ENCODE results near the gene LTB4R2. TPM values are rescaled to one million over a fixed set of nuclear protein-coding genes. Genes with fewer than 3 reads are reported as not detected.

The LTB4R2 gene
- total RNA-seq, 1 donor from 2014 or later = 9.3 TPM

DNA sequence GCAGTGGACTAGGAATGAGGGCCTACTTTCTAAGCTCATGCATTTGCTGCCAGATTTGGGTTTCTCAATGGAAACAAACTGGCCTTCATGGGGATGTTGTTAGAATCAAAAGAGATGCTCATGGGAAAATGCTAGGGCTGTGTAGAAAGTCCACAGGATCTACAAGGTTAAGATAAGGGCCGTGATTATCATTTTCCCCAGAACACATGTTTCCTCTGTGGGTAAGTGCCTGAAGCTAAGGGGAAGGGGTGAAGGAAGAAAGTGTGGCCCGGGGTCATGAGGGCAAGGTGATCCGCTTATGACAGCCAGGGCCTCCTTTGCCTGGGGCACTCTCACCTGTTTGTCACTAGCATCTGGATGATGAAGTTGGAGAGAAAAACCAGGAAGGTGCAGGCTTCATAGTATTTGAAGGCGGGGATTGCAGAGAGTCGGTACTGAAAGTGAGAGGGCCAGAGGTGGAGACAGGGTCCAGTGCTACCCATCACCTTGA, 15.1 kb downstream of the LTB4R2 start:
- Mint-ChIP-seq H3K4me3 (ENCODE audit: unreplicated experiment) (no peak overlapping the region), H3K4me1 (ENCODE audit: low read depth, unreplicated experiment) (peaks cover 3% of the 10 kb centered on the region), H3K27me3 (ENCODE audit: low read depth, unreplicated experiment) (peaks cover 42% of the 10 kb centered on the region), H3K36me3 (ENCODE audit: low read depth, unreplicated experiment) (no peaks in the 10 kb centered on the region), H3K9me3 (ENCODE audit: unreplicated experiment) (no peaks in the 10 kb centered on the region), H3K27ac (ENCODE audit: unreplicated experiment) (peak overlapping the region; percentile 2)
- FAIRE-seq (no peak), DNase-seq (ENCODE audit: low read depth) (no peak)
- no peak for TF ChIP-seq EZH2 (IDR thresholded peaks at IDR 0.05; ENCODE audit: insufficient read depth, low read length)
- TF ChIP-seq, protein P1, sequence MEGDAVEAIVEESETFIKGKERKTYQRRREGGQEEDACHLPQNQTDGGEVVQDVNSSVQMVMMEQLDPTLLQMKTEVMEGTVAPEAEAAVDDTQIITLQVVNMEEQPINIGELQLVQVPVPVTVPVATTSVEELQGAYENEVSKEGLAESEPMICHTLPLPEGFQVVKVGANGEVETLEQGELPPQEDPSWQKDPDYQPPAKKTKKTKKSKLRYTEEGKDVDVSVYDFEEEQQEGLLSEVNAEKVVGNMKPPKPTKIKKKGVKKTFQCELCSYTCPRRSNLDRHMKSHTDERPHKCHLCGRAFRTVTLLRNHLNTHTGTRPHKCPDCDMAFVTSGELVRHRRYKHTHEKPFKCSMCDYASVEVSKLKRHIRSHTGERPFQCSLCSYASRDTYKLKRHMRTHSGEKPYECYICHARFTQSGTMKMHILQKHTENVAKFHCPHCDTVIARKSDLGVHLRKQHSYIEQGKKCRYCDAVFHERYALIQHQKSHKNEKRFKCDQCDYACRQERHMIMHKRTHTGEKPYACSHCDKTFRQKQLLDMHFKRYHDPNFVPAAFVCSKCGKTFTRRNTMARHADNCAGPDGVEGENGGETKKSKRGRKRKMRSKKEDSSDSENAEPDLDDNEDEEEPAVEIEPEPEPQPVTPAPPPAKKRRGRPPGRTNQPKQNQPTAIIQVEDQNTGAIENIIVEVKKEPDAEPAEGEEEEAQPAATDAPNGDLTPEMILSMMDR (IDR thresholded peaks at IDR 0.05; ENCODE audit: insufficient read depth, low read depth, low read length) = no peak
- Histone ChIP-seq H3K4me2 (ENCODE audit: low read length) (no peak overlapping the region), H3K4me1 (ENCODE audit: insufficient read depth, low read length) (no peaks in the 10 kb centered on the region), H3K27ac (ENCODE audit: low read depth, low read length) (no peak overlapping the region), H3K27me3 (ENCODE audit: insufficient read depth, low read length) (peaks cover 22% of the 10 kb centered on the region), H3K9me3 (ENCODE audit: insufficient read depth, low read depth, low read length) (no peaks in the 10 kb centered on the region), H3K9ac (ENCODE audit: low read length) (no peak overlapping the region), H3K79me2 (ENCODE audit: insufficient read depth, low read length) (no peaks in the 10 kb centered on the region), H3K4me3 (ENCODE audit: insufficient read depth, low read depth, low read length) (no peak overlapping the region), H4K20me1 (ENCODE audit: insufficient read depth, low read length) (no peaks in the 10 kb centered on the region), H3K36me3 (ENCODE audit: insufficient read depth, low read length) (no peaks in the 10 kb centered on the region), H2AFZ (ENCODE audit: low read depth, low read length) (no peak overlapping the region)

DNA sequence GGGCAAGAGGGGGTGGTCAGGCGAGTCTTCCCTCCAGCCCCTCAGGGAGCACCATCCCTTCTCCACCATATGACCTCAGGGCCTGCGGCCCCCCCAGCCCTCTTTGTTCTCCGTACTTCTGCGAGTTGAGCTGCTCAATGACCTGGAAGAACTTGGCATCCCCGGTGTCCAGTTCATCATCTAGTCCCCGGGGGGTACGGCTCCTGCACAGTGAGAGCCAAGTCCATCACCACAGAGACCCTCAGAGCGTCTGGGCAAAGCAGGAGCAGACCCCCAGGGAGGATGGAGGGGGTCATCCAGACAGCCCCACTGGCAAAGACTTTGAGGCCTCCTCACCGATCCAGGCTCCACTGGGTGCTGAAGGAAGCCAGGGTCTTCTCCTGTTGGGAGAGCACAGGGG, 16.0 kb downstream of the LTB4R2 start:
- peaks cover 16% of the 10 kb centered on the region for H3K27me3 ChIP-seq (ENCODE audit: insufficient read depth, low read length)
- no peak overlapping the region for H3K9ac ChIP-seq (ENCODE audit: low read length)
- H3K79me2 ChIP-seq (ENCODE audit: insufficient read depth, low read length) = no peaks in the 10 kb centered on the region
- H3K36me3 Mint-ChIP-seq (ENCODE audit: low read depth, unreplicated experiment) = no peaks in the 10 kb centered on the region
- H3K4me1 ChIP-seq (ENCODE audit: insufficient read depth, low read length) = no peaks in the 10 kb centered on the region
- TF ChIP-seq EZH2 (IDR thresholded peaks at IDR 0.05; ENCODE audit: insufficient read depth, low read length) = no peak
- TF ChIP-seq, protein P1 (IDR thresholded peaks at IDR 0.05; ENCODE audit: insufficient read depth, low read depth, low read length) = no peak
- peaks cover 3% of the 10 kb centered on the region for H3K4me1 Mint-ChIP-seq (ENCODE audit: low read depth, unreplicated experiment)
- H3K4me3 Mint-ChIP-seq (ENCODE audit: unreplicated experiment) = no peak overlapping the region
- H3K36me3 ChIP-seq (ENCODE audit: insufficient read depth, low read length) = no peaks in the 10 kb centered on the region
- no peak overlapping the region for H3K27ac Mint-ChIP-seq (ENCODE audit: unreplicated experiment)
- no peak overlapping the region for H2AFZ ChIP-seq (ENCODE audit: low read depth, low read length)
- no peak overlapping the region for H3K4me2 ChIP-seq (ENCODE audit: low read length)
- DNase-seq (ENCODE audit: low read depth) (no peak), FAIRE-seq (no peak)
- no peak overlapping the region for H3K27ac ChIP-seq (ENCODE audit: low read depth, low read length)
- no peak overlapping the region for H3K4me3 ChIP-seq (ENCODE audit: insufficient read depth, low read depth, low read length)
- H3K9me3 ChIP-seq (ENCODE audit: insufficient read depth, low read depth, low read length) = no peaks in the 10 kb centered on the region
- H4K20me1 ChIP-seq (ENCODE audit: insufficient read depth, low read length) = no peaks in the 10 kb centered on the region
- peaks cover 44% of the 10 kb centered on the region for H3K27me3 Mint-ChIP-seq (ENCODE audit: low read depth, unreplicated experiment)
- H3K9me3 Mint-ChIP-seq (ENCODE audit: unreplicated experiment) = no peaks in the 10 kb centered on the region

DNA sequence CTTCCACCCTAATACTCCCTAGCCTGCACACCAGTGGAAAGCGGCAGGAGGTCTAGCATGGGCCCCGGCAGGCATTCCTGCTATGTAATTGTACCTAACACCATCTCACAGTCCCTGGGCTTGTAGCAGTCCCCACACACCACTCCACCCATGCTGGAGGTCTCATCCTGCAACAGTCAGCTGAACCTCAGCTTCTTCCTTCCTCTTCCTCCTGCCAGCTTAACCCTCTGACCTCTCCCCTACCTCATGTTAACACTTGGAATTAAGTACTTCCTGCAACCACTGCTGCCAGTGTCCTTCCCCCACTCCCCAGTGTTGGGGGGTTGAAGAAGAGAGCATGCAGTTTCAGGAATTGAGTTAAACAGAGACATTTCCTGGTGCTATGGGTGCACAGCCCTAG, 17.4 kb downstream of the LTB4R2 start:
- no peaks in the 10 kb centered on the region for H3K36me3 Mint-ChIP-seq (ENCODE audit: low read depth, unreplicated experiment)
- H3K9me3 Mint-ChIP-seq (ENCODE audit: unreplicated experiment) = no peaks in the 10 kb centered on the region
- Histone ChIP-seq H3K9ac (ENCODE audit: low read length) (no peak overlapping the region), H3K4me3 (ENCODE audit: insufficient read depth, low read depth, low read length) (no peak overlapping the region), H3K4me1 (ENCODE audit: insufficient read depth, low read length) (peaks cover 1% of the 10 kb centered on the region), H3K27ac (ENCODE audit: low read depth, low read length) (no peak overlapping the region), H2AFZ (ENCODE audit: low read depth, low read length) (no peak overlapping the region), H3K79me2 (ENCODE audit: insufficient read depth, low read length) (no peaks in the 10 kb centered on the region), H3K36me3 (ENCODE audit: insufficient read depth, low read length) (no peaks in the 10 kb centered on the region), H3K4me2 (ENCODE audit: low read length) (no peak overlapping the region), H3K27me3 (ENCODE audit: insufficient read depth, low read length) (peaks cover 16% of the 10 kb centered on the region), H4K20me1 (ENCODE audit: insufficient read depth, low read length) (no peaks in the 10 kb centered on the region), H3K9me3 (ENCODE audit: insufficient read depth, low read depth, low read length) (no peaks in the 10 kb centered on the region)
- H3K4me1 Mint-ChIP-seq (ENCODE audit: low read depth, unreplicated experiment) = no peaks in the 10 kb centered on the region
- DNase-seq (ENCODE audit: low read depth) (no peak), FAIRE-seq (no peak)
- TF ChIP-seq, protein P1 (IDR thresholded peaks at IDR 0.05; ENCODE audit: insufficient read depth, low read depth, low read length) = no peak
- no peak for TF ChIP-seq EZH2 (IDR thresholded peaks at IDR 0.05; ENCODE audit: insufficient read depth, low read length)
- H3K27ac Mint-ChIP-seq (ENCODE audit: unreplicated experiment) = no peak overlapping the region
- H3K27me3 Mint-ChIP-seq (ENCODE audit: low read depth, unreplicated experiment) = peaks cover 53% of the 10 kb centered on the region
- H3K4me3 Mint-ChIP-seq (ENCODE audit: unreplicated experiment) = no peak overlapping the region

All from astrocyte (in vitro differentiated cells and primary cell).